GM18526 (cell line): ENCODE measurements around the gene UBTD1.

Experiments
- POLR2A ChIP-seq: IDR thresholded peaks from 3 replicates; pipeline ENCODE4 v1.6.1; 2011; ENCODE audit not compliant: insufficient read length; ENCODE audit errors: extremely low read depth

The UBTD1 gene

GRCh38 chr10:97474918-97475317, 23.8 kb upstream of the UBTD1 start:
- TF ChIP-seq POLR2A: no peak

- no peak for TF ChIP-seq POLR2A
These were observed 22.7 kb upstream of the UBTD1 start for GRCh38 chr10:97475936-97476594.

- no peak for TF ChIP-seq POLR2A
These were observed 18.8 kb upstream of the UBTD1 start for GRCh38 chr10:97479939-97480338.

- TF ChIP-seq POLR2A: no peak
These were observed 17.7 kb upstream of the UBTD1 start for GRCh38 chr10:97481071-97481470.

- TF ChIP-seq POLR2A: no peak
These were observed 16.3 kb upstream of the UBTD1 start for GRCh38 chr10:97482381-97482780.

GRCh38 chr10:97483506-97483905, 15.2 kb upstream of the UBTD1 start:
- TF ChIP-seq POLR2A: no peak

- TF ChIP-seq POLR2A: no peak
These were observed 14.8 kb upstream of the UBTD1 start for GRCh38 chr10:97483921-97484320.

GRCh38 chr10:97485647-97486281, 13.0 kb upstream of the UBTD1 start:
- TF ChIP-seq POLR2A: no peak

GRCh38 chr10:97490592-97490991, 8.1 kb upstream of the UBTD1 start:
- no peak for TF ChIP-seq POLR2A

- no peak for TF ChIP-seq POLR2A
These were observed 4.6 kb upstream of the UBTD1 start for GRCh38 chr10:97494151-97494550.

- no peak for TF ChIP-seq POLR2A
These were observed 3.7 kb upstream of the UBTD1 start for GRCh38 chr10:97494863-97495506.

GRCh38 chr10:97497572-97498075, 1.1 kb upstream of the UBTD1 start:
- no peak for TF ChIP-seq POLR2A

- TF ChIP-seq POLR2A: peak; percentile 79
These were observed 466 bp upstream of the UBTD1 start, which contains the start of gene MMS19 for GRCh38 chr10:97498076-97498840. MMS19 (minus strand) TSS chr10:97498422; CDS start chr10:97498384, 38 bp downstream.

GRCh38 chr10:97499561-97500296, 1.0 kb downstream of the UBTD1 start:
- TF ChIP-seq POLR2A: no peak

GRCh38 chr10:97500297-97500575, 1.5 kb downstream of the UBTD1 start:
- no peak for TF ChIP-seq POLR2A
